Activated CD8-positive, alpha-beta memory T cell treated with anti-CD3 and anti-CD28 coated beads for 1 hour (primary cell): ENCODE data around the gene CLEC2B.
"Not testable (repeated sequence)": the region's sequence is repeated elsewhere in the genome, so short reads cannot be mapped to it uniquely, and the experiment has no call there.

Experiments used
- DNase-seq, 2 donors: peaks; one replicate each; pipeline ENCODE4 v3.0.0-alpha.2; 2020; ENCODE audit warnings: low read depth in 1 of 2; ENCODE audit errors: extremely low read depth in 1 of 2

CLEC2B gene

GRCh38 chr12:9869307-9870161 is at the start of gene CLEC2B:
Gene CLEC2B, minus strand, starts transcription at chr12:9869354.
- no peak for DNase-seq

- no peak for DNase-seq
Observed at GRCh38 chr12:9911708-9912107, 42.6 kb upstream of the CLEC2B start.

GRCh38 chr12:9910716-9911421 is 41.7 kb upstream of the CLEC2B start:
- DNase-seq = no peak

DNA sequence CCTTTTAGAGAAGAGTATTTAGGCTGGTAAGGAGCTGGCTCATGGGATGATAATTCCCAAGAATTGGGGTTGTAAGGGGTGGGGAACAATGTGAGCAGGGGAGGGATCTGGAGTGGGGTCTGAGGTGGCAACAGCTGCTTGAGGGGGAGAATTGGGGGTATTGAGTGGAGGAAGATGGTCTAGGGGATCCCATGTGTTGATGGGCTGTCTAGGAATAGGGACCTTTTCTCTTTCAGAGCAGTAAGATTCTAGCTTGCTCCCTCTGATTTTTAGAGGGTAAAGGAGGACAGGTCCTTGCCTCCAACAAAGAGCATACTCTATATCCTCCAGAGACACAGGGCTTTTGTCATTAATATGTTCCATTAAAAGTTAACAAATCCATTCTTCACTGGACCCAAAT is 40.6 kb upstream of the CLEC2B start:
- DNase-seq = no peak

GRCh38 chr12:9908350-9908749 is 39.2 kb upstream of the CLEC2B start:
- no peak for DNase-seq

DNA sequence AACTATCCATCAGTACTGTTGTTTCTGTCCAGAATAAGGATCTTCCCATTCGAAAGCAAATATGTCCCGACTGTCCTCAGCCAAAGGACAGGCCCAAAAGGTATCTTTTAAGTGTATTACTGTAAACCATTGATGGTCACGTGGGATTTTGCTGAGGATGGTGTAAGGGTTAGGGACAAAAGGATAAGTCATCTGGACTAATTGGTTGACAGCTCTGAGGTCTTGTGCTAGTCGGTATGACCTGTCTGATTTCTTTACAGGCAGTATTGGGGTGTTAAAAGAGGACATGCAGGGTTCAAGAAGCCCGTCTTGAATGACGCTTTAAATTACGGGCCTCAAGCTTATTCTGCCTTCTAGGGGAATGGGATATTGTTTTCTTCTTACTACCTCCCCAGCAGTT is 38.6 kb upstream of the CLEC2B start:
- no peak for DNase-seq

GRCh38 chr12:9906873-9907272 is 37.7 kb upstream of the CLEC2B start:
- peak in 1 of 2 donors; percentile 4 for DNase-seq

DNA sequence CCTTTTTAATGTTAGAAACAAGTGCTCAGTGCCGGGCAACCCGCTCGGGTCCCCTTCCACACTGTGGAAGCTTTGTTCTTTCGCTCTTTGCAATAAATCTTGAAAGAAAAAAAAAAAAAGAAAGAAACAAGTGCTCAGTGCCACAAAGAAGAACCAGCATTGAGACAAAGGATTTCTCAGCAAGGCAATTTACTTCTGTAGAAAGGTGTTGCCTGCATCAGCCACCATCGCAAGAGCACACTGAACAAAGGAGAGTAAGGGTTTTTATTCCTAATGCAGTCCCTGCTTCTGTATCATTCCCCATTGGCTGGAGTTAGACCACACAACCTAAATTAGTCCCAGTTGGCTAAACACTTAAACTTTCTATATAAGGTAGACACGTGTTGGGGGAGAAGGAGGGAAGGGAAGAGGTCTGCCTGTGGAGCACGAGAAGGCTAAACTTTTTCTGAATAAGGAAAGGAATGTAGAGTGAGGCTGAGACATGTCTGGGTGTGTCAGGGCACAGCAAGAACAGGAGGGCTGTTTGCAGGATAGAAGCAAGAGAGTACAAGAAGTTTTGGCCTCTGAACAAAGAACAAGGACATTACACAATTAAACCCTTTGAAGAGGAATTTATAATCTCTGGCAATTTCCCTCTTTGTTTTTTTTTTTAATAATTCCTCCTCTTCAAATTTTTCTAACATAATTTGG is 33.5 kb upstream of the CLEC2B start:
- no peak for DNase-seq

DNA sequence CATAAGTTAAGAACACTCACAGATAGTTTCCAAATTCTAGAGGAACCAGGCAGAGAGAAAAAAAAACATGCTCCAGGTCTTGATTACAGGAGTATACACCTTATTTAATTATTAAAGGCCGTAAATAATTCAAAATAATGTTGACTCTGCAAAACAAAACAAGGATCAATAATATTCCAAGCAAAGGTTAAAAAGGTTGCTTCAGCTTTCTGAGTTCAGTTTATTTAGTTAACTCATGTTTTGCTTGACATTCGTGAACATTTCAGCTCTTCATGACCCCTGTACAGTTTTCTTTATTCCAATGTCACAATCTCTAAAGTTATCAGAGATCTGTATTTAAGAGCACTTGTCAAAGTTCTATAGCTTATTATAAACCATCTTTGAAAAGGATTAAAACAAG is 31.8 kb upstream of the CLEC2B start:
- no peak for DNase-seq

- no peak for DNase-seq
Observed at GRCh38 chr12:9899209-9899608, 30.1 kb upstream of the CLEC2B start.

- no peak for DNase-seq
Observed at GRCh38 chr12:9897535-9897934, 28.4 kb upstream of the CLEC2B start.

DNA sequence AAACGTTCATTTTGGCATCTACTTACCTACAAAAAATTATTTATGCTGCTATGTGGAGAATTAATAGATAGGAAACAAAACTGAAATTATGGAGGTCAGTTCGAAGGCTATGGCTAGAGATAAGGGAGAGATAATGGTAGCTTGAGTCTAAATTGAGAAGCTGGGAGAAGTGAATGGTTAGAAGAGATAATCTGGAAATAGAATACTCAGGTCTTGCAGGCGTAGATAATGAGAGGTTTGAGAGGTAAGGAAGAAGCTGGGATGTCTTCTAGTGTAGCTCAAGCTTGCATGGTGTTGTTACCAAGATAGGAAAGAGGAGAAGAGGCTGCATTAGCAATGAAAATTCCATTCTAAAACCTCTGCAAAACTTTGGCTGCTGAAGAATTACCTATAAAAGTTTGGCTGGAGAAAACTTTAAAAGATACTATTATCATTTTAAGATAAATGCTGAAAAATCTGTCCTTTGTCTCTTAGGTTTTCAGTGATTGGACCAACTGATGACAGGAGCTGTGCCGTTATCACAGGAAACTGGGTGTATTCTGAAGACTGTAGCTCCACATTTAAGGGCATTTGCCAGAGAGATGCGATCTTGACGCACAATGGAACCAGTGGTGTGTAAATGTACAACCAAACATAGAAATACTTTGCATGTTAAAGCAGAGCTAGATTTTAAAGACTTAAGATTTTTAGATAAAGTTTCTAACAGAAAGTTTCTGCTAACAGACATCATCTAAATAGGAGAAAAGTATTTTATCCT is 26.2 kb upstream of the CLEC2B start:
- no peak for DNase-seq

DNA sequence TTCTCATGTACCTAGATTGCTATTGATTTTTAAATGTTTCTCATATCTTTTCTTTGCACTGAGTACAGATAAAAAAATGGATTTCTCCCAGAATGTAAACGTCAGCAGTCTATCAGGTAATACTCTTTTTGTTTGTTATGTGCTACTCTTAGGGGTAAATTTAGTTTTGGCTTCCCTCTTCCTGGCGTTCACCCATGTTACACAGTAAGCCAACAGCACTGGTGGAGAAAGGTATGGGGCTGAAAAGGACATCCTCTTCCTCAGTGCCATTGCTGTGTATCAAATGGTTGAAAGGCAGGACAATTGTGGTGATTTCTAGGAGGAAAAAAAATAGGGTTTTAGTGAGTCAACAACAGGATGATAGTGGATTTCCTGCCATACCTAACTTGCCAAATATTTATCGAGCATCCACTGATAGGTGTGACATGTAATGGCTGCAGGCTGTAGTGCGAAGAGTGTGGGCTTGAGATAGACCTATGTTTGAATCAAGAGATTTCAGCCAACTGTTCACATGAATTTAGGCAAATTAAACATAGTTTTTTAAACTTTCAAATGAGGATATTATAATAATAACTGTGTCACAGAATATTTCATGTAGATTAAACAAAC is 19.6 kb upstream of the CLEC2B start:
- DNase-seq = no peak

DNA sequence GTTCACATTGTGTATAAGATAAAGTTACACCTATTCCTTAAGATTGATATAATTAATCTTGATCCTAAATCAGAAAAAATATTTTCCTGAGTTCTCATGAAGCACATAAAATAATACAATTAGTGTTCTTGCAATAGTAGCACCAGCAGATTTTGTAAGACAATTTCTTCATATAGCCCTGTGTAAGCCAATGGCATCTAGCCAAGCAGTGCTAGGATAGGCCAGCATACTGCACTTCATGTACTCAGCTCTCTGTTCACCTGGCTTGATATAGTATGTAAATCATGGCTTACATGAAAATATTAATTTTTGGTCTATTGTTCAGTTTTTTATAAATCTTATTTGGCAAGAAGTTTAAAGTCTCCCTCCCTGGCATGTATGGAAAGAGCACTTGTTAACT is 14.0 kb upstream of the CLEC2B start:
- DNase-seq = no peak

- DNase-seq = no peak
Observed at GRCh38 chr12:9881988-9882387, 12.8 kb upstream of the CLEC2B start.

DNA sequence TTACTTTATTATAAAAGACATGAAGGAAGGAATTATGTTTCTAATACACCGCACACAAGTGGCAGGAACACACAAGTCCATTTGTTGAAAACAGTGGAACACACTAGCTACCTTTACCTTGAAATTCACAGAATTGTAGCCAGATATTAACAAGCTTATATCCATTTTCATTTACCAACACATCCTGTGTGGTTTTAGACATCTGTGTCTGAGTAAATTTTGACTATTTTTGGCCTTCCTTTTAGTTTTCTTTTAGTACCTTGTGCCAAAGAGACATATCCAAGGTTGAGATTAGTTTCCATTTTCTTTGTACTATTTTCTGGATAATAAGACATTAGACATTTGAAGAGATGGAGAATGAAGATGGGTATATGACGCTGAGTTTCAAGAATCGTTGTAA is 12.1 kb upstream of the CLEC2B start, which contains the start of gene KLRF2:
Gene KLRF2, plus strand, starts transcription at position 244 of the 400 bp plus-strand sequence. Its CDS starts 107 bp downstream, at position 351.
- no peak for DNase-seq

DNA sequence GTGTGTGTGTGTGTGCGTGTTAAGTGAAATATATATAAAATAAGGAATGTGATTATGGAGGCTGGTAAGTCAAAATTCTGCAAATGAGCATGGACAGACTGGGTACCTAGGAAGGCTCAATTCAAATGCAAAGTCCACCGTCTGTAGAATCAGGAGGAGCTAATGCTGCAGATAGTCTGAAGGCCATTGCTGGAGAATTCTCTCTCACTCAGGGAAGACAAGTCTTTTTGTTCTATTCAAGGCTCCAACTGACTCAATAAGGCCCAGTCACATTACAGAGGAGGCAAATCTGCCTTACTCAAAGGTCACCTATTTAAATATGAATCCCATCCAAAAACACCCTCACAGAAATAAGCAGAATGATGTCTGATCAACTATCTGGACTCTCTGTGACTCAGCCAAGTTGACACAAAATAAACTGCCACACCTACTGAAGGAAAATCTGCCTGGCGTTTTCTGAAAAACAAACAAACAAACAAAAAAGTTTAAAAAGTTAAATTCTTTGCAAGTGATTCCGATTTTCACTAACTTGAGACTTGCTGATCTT is 11.5 kb upstream of the CLEC2B start:
- DNase-seq = no peak

DNA sequence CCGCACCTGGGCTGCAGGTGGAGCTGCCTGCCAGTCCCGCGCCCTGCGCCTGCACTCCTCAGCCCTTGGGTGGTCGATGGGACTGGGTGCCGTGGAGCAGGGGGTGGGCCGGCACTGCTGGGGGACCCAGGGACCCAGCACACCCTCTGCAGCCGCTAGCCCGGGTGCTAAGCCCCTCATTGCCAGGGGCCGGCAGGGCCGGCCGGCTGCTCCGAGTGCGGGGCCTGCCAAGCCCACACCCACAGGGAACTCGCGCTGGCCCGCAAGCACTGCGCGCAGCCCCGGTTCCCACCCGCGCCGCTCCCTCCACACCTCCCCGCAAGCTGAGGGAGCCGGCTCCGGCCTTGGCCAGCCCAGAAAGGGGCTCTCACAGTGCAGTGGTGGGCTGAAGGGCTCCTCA is 7.0 kb upstream of the CLEC2B start:
- DNase-seq = not testable (repeated sequence)

DNA sequence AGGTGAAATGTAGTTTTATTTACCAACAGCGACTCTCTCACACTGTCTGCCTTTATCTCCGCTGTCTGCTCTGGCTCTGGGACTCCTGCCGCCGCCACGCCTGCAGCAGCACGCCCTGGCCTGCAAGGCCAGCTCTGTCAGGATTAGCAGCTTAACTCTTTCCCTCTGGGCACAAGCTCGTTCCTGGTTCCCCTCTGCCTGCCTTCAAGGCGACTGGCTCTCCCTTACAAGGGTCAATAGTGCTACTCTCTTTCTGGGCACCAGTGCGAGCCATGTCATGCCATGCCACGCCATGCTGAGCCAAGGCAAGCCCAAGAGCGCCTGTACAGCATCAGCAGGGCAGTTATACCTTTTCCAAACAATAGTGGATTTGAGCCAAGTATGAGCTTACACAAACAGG is 3.6 kb upstream of the CLEC2B start:
- DNase-seq = no peak

DNA sequence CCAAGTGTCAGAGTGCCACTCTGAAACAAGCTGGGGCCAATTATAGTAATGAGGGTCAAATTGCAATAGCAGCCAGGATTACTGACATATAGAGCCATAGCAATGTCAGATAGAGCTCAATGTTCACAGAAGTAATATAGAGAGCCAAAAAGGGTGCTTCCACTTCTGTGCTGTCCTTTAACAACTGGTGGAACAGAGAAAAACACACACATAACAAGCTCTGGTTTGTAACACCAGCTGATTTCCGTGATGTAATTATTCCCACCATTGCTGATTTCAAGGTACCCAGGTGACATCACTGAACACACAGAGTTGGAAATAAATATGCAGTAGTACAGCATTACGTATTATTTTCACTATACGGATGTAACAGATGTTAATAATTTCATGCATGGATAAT is 3.0 kb upstream of the CLEC2B start:
- DNase-seq = no peak
